ENCODE data around the gene C7orf25. TPM values are rescaled to one million over a fixed set of nuclear protein-coding genes. Genes with fewer than 3 reads are reported as not detected.
A peak's percentile ranks its signal among the peaks of the same experiment; 100 is the strongest.

Gene C7orf25
- polyA plus RNA-seq, 2 of the 4 experiments (the other 2 are of a cell fraction): 3.0 to 3.7 TPM

GRCh38 chr7:42947521-42947920, 35.7 kb upstream of the C7orf25 start:
- POLR2A ChIA-PET: no interaction called here
- TF ChIP-seq GATA3 (IDR thresholded peaks at IDR 0.05; ENCODE audit: borderline replicate concordance) (no peak), RNF2 (IDR thresholded peaks at IDR 0.05; ENCODE audit: borderline replicate concordance, low read depth) (no peak), ZC3H11A (IDR thresholded peaks at IDR 0.05) (no peak), EP300 (IDR thresholded peaks at IDR 0.05) (no peak), ZSCAN20 (CRISPR knock-in tag; IDR thresholded peaks at IDR 0.05) (no peak), HMGXB4 (CRISPR knock-in tag; IDR thresholded peaks at IDR 0.05; ENCODE audit: borderline replicate concordance) (no peak), POLR2AphosphoS2 (conservative IDR thresholded peaks at IDR 0.05; ENCODE audit: low read length) (no peak), SREBF2 (IDR thresholded peaks at IDR 0.05) (no peak), JUNB (IDR thresholded peaks at IDR 0.05) (no peak)
- H3K4me2 ChIP-seq: no peak overlapping the region
- no peak overlapping the region for H3K4me3 ChIP-seq
- FAIRE-seq (no peak), ATAC-seq (no peak), DNase-seq (ENCODE audit: low read depth in 1 of 2, low spot score in 1 of 2) (no peak)
- 11% methylated on average over 2 of the region's 2 CpGs for WGBS (ENCODE audit: missing lambda C conversion rate)
- no peaks in the 10 kb centered on the region for H3K4me1 ChIP-seq
- H3K27ac ChIP-seq: no peak overlapping the region
- CTCF ChIA-PET: interaction anchor here (1.2 kb wide), 1 partner anchor 160 kb away, joined by 3 read pairs; no protein-coding TSS in a partner anchor
- H3K9me3 ChIP-seq: no peaks in the 10 kb centered on the region

DNA sequence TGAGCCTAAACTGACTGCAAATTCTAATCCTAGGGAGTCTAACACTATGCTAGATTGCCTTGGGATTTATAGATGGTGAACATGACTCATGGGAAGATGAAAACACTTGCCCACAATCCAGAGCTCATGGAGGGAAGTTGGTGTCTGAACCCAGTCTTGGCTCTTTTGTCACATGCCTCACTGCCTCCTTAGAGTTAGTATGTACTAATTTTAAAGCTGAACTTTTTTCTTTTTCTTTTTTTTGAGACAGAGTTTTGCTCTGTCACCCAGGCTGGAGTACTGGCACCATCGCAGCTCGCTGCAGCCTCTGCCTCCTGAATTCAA, 34.7 kb upstream of the C7orf25 start:
- Histone ChIP-seq H3K4me1 (no peaks in the 10 kb centered on the region), H3K27ac (no peak overlapping the region), H3K4me3 (no peak overlapping the region), H3K9me3 (no peaks in the 10 kb centered on the region), H3K4me2 (no peak overlapping the region)
- ATAC-seq: no peak; a peak in 1 of 6 replicates
- TF ChIP-seq RNF2 (IDR thresholded peaks at IDR 0.05; ENCODE audit: borderline replicate concordance, low read depth): no peak
- TF ChIP-seq E2F6 (IDR thresholded peaks at IDR 0.05; ENCODE audit: borderline replicate concordance, low read depth): no peak
- TF ChIP-seq MAX (IDR thresholded peaks at IDR 0.05): no peak
- no peak for TF ChIP-seq JUNB (IDR thresholded peaks at IDR 0.05)
- no peak for TF ChIP-seq PBX3 (IDR thresholded peaks at IDR 0.05)
- TF ChIP-seq MAZ (IDR thresholded peaks at IDR 0.05; ENCODE audit: borderline replicate concordance, low read depth, low read length): no peak
- ChIA-PET POLR2A (no interaction called here), CTCF (interaction anchor here (0.9 to 2.0 kb wide), 4 partner anchors 162 to 775 kb away, joined by 3 to 8 read pairs (median 3); partner anchors contain the start of gene STK17A)
- WGBS (ENCODE audit: missing lambda C conversion rate): 88% methylated on average over 2 of the region's 2 CpGs
- DNase-seq (ENCODE audit: low read depth in 1 of 2, low spot score in 1 of 2): no peak
- no peak for FAIRE-seq

DNA sequence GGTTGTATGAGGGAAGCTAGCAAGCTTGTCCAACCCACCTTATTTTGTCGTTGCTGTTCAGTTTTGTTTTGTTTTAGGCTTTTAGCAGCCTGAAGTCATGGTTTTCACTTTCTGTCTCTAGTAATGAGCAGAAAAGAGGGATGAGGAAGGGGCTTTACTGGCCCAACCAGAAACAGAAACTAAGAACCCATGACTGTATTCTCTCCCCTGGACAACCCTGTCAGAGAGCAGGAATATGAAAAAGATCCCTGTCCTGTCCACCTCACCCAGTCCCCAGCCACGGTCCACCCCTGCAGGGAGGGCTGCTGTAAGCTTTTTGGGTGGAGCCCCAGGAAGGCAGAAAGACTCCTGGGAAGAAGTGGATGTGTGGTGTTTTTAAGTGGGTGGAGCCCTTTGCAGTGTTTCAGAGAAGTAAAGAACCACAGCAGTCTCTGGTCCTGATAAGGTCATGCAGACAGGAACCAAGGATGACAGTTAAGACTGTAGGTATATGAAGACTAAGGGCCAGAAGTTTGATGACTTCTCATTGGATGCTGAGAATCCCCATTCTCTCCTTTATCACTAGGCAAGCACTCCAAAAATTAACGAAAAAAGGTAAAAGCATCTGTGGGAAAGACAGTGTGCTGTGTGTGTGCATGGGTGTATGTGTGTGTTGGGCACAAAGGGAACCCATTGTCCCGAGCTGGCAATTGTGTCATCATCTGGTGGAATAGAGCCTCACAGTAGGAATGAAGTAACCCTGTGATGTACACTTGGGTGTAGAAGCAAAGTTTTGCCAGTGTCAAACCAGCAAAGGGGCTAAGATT, 34.2 kb upstream of the C7orf25 start:
- FAIRE-seq: no peak
- ATAC-seq: peak; percentile 36; a peak in 3 of 6 replicates
- no peaks in the 10 kb centered on the region for H3K4me1 ChIP-seq
- no peak overlapping the region for H3K27ac ChIP-seq
- no peak overlapping the region for H3K4me3 ChIP-seq
- H3K4me2 ChIP-seq: peak overlapping the region; percentile 14; the same call in 1 of the 3 replicates
- ChIA-PET CTCF (interaction anchor here (0.9 to 2.0 kb wide), 5 partner anchors 11 to 776 kb away, joined by 3 to 8 read pairs (median 3); partner anchors contain the start of gene STK17A), POLR2A (no interaction called here)
- TF ChIP-seq HOXA7 (CRISPR knock-in tag; IDR thresholded peaks at IDR 0.05) (no peak), NFE2L2 (conservative IDR thresholded peaks at IDR 0.05; ENCODE audit: low read length) (no peak), KDM1A (IDR thresholded peaks at IDR 0.05; ENCODE audit: low read depth) (no peak), KDM5A (IDR thresholded peaks at IDR 0.05) (no peak), POLR2AphosphoS2 (conservative IDR thresholded peaks at IDR 0.05; ENCODE audit: low read length) (no peak), RFX5 (IDR thresholded peaks at IDR 0.05) (no peak), HOXB5 (CRISPR knock-in tag; IDR thresholded peaks at IDR 0.05) (no peak), EP300 (IDR thresholded peaks at IDR 0.05) (no peak), EHF (CRISPR knock-in tag; IDR thresholded peaks at IDR 0.05) (no peak), NPAS2 (CRISPR knock-in tag; IDR thresholded peaks at IDR 0.05; ENCODE audit: borderline replicate concordance) (no peak), PHF8 (IDR thresholded peaks at IDR 0.05; ENCODE audit: borderline replicate concordance, low read depth) (no peak), FOXS1 (CRISPR knock-in tag; IDR thresholded peaks at IDR 0.05) (no peak), JUN (IDR thresholded peaks at IDR 0.05) (no peak), MAFK (IDR thresholded peaks at IDR 0.05; ENCODE audit: partially characterized antibody) (no peak), FOSB (CRISPR knock-in tag; IDR thresholded peaks at IDR 0.05) (no peak), CHD2 (IDR thresholded peaks at IDR 0.05; ENCODE audit: low read length, partially characterized antibody) (no peak)
- TF ChIP-seq, protein P1, sequence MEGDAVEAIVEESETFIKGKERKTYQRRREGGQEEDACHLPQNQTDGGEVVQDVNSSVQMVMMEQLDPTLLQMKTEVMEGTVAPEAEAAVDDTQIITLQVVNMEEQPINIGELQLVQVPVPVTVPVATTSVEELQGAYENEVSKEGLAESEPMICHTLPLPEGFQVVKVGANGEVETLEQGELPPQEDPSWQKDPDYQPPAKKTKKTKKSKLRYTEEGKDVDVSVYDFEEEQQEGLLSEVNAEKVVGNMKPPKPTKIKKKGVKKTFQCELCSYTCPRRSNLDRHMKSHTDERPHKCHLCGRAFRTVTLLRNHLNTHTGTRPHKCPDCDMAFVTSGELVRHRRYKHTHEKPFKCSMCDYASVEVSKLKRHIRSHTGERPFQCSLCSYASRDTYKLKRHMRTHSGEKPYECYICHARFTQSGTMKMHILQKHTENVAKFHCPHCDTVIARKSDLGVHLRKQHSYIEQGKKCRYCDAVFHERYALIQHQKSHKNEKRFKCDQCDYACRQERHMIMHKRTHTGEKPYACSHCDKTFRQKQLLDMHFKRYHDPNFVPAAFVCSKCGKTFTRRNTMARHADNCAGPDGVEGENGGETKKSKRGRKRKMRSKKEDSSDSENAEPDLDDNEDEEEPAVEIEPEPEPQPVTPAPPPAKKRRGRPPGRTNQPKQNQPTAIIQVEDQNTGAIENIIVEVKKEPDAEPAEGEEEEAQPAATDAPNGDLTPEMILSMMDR (IDR thresholded peaks at IDR 0.05): no peak
- 28% methylated on average over 4 of the region's 4 CpGs for WGBS (ENCODE audit: missing lambda C conversion rate)
- no peak for DNase-seq (ENCODE audit: low read depth in 1 of 2, low spot score in 1 of 2)
- H3K9me3 ChIP-seq: no peaks in the 10 kb centered on the region
